HG02798 (cell line): Measurements from ENCODE around the gene ART4.

ENCODE experiments used
- ATAC-seq: cut with Tn5 transposase; IDR thresholded peaks from one replicate; pipeline ENCODE4 v1.9.1; 2021; ENCODE audit warnings: mild to moderate bottlenecking; ENCODE audit not compliant: unreplicated experiment, poor library complexity

ART4 gene

GRCh38 chr12:14852880-14853279 is 9.6 kb upstream of the ART4 start:
- no peak for ATAC-seq

- peak; percentile 86 for ATAC-seq
These were observed 7.8 kb upstream of the ART4 start for GRCh38 chr12:14850929-14851663.

GRCh38 chr12:14849661-14850060 is 6.3 kb upstream of the ART4 start:
- ATAC-seq = no peak

GRCh38 chr12:14846876-14847580 is 3.7 kb upstream of the ART4 start:
- ATAC-seq = no peak

- ATAC-seq = no peak
These were observed 2.8 kb upstream of the ART4 start for GRCh38 chr12:14846042-14846587.

- ATAC-seq = peak; percentile 51
These were observed 2.0 kb upstream of the ART4 start for GRCh38 chr12:14845350-14845750.

- no peak for ATAC-seq
These were observed 1.1 kb upstream of the ART4 start for GRCh38 chr12:14844401-14844800.

- ATAC-seq = no peak
These were observed 1.0 kb downstream of the ART4 start for GRCh38 chr12:14842315-14842714.

GRCh38 chr12:14841761-14842160 is 1.6 kb downstream of the ART4 start:
- no peak for ATAC-seq

GRCh38 chr12:14840616-14841015 is 2.7 kb downstream of the ART4 start:
- ATAC-seq = no peak

- ATAC-seq = no peak
These were observed 4.1 kb downstream of the ART4 start for GRCh38 chr12:14839262-14839661.

- no peak for ATAC-seq
These were observed 6.8 kb downstream of the ART4 start for GRCh38 chr12:14836336-14837210.

GRCh38 chr12:14834509-14834908 is 8.8 kb downstream of the ART4 start:
- ATAC-seq = no peak

- ATAC-seq = no peak
These were observed 9.4 kb downstream of the ART4 start for GRCh38 chr12:14833952-14834351.

GRCh38 chr12:14833336-14833735 is 10.0 kb downstream of the ART4 start:
- no peak for ATAC-seq

- ATAC-seq = peak; percentile 87
These were observed 14.4 kb downstream of the ART4 start for GRCh38 chr12:14828892-14829291.

- no peak for ATAC-seq
These were observed 16.3 kb downstream of the ART4 start for GRCh38 chr12:14827043-14827442.

- no peak for ATAC-seq
These were observed 16.8 kb downstream of the ART4 start for GRCh38 chr12:14826491-14826890.

GRCh38 chr12:14825256-14825655 is 18.1 kb downstream of the ART4 start:
- ATAC-seq = no peak

- no peak for ATAC-seq
These were observed 19.2 kb downstream of the ART4 start for GRCh38 chr12:14824012-14824634.
